Measurements from ENCODE around the gene MRPS27. TPM values are rescaled to one million over a fixed set of nuclear protein-coding genes. Genes with fewer than 3 reads are reported as not detected.
A peak's percentile ranks its signal among the peaks of the same experiment; 100 is the strongest.

MRPS27 gene
- total and polyA plus RNA-seq, 2 of the 4 experiments (the other 2 are of a cell fraction): 46.9 to 90.5 TPM

GRCh38 chr5:72284559-72285423 is 35.2 kb downstream of the MRPS27 start:
- Histone ChIP-seq H3K9me1 (ENCODE audit: insufficient read depth, low read length) (peaks cover 13% of the 10 kb centered on the region), H3K18ac (ENCODE audit: low read depth, low read length) (no peak overlapping the region), H3K79me1 (ENCODE audit: low read depth in 1 of 2, low read length in 2 of 2) (peaks cover 3 to 25% of the 10 kb centered on the region in 2 experiments), H2AK5ac (ENCODE audit: low read depth, low read length) (no peak overlapping the region), H3K4me3 (ENCODE audit: insufficient read depth, low read depth, low read length) (no peak overlapping the region), H3K27me3 (ENCODE audit: control insufficient read depth, insufficient read depth, low read length) (no peaks in the 10 kb centered on the region), H3K9ac (ENCODE audit: low read depth, low read length) (no peak overlapping the region), H3K4me2 (ENCODE audit: low read depth, low read length) (no peak overlapping the region), H4K8ac (ENCODE audit: low read depth in 2 of 2, low read length in 2 of 2) (no peak overlapping the region), H3K27ac (ENCODE audit: insufficient read depth, low read length) (no peak overlapping the region), H2AK9ac (replicated peaks; ENCODE audit: low read depth, low read length, poor library complexity) (no peak overlapping the region), H2AFZ (replicated peaks; ENCODE audit: low read length, poor library complexity) (no peak overlapping the region), H3K14ac (replicated peaks; ENCODE audit: low read depth, low read length) (peak overlapping the region; percentile 61; the same call in 1 of the 2 replicates), H2BK20ac (ENCODE audit: low read depth, low read length) (no peak overlapping the region), H4K91ac (ENCODE audit: insufficient read depth, low read depth, low read length) (no peak overlapping the region), H2BK5ac (ENCODE audit: low read depth, low read length, poor library complexity, severe bottlenecking) (peak overlapping the region; percentile 28), H2BK120ac (ENCODE audit: low read depth, low read length) (peak overlapping the region; percentile 43; the same call in 1 of the 2 replicates), H3K56ac (ENCODE audit: extremely low read depth, insufficient read depth, low read length) (no peak overlapping the region), H3K23ac (ENCODE audit: low read depth, low read length) (no peak overlapping the region), H3K4ac (ENCODE audit: low read depth, low read length) (no peak overlapping the region), H4K20me1 (ENCODE audit: insufficient read depth, low read length) (no peaks in the 10 kb centered on the region), H3K36me3 (ENCODE audit: control insufficient read depth, insufficient read depth, low read length) (peaks cover 4% of the 10 kb centered on the region; the same call in 1 of the 2 replicates), H3K9me3 (ENCODE audit: control insufficient read depth, insufficient read depth, low read length) (no peaks in the 10 kb centered on the region), H4K5ac (ENCODE audit: low read depth, low read length) (no peak overlapping the region), H3K4me1 (ENCODE audit: control insufficient read depth, insufficient read depth, low read length) (peaks cover 7% of the 10 kb centered on the region), H2BK15ac (ENCODE audit: low read depth, low read length) (no peak overlapping the region)
- in situ Hi-C loops (cut with MboI; ENCODE audit: low sequenced_read_pairs) (no loop called here), intact Hi-C loops (cut with micrococcal nuclease) (no loop called here), dilution Hi-C loops (cut with HindIII; ENCODE audit: low sequenced_read_pairs, unreplicated experiment) (no loop called here)
- POLR2A ChIA-PET (ENCODE audit: unreplicated experiment): no interaction called here
- TF ChIP-seq POLR2A (IDR thresholded peaks at IDR 0.05; ENCODE audit: low read depth, low read length) (no peak), MAFK (IDR thresholded peaks at IDR 0.05; ENCODE audit: low read depth, low read length) (no peak), RFX5 (IDR thresholded peaks at IDR 0.05; ENCODE audit: low read depth, low read length) (no peak), CTCF (conservative IDR thresholded peaks at IDR 0.05; ENCODE audit: low read depth, low read length) (no peak), NFE2L2 (IDR thresholded peaks at IDR 0.05; ENCODE audit: low read depth, low read length) (no peak), RAD21 (IDR thresholded peaks at IDR 0.05; ENCODE audit: low read length) (no peak), MXI1 (IDR thresholded peaks at IDR 0.05; ENCODE audit: borderline replicate concordance, low read depth, low read length) (no peak), SMC3 (IDR thresholded peaks at IDR 0.05; ENCODE audit: low read depth, low read length) (no peak), MAZ (IDR thresholded peaks at IDR 0.05; ENCODE audit: borderline replicate concordance, low read depth, low read length) (no peak), BHLHE40 (IDR thresholded peaks at IDR 0.05; ENCODE audit: low read depth, low read length) (no peak), RCOR1 (IDR thresholded peaks at IDR 0.05; ENCODE audit: insufficient replicate concordance, low read length) (no peak), CEBPB (IDR thresholded peaks at IDR 0.05; ENCODE audit: low read depth, low read length) (no peak)
- TF ChIP-seq, protein P1, sequence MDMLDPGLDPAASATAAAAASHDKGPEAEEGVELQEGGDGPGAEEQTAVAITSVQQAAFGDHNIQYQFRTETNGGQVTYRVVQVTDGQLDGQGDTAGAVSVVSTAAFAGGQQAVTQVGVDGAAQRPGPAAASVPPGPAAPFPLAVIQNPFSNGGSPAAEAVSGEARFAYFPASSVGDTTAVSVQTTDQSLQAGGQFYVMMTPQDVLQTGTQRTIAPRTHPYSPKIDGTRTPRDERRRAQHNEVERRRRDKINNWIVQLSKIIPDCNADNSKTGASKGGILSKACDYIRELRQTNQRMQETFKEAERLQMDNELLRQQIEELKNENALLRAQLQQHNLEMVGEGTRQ (IDR thresholded peaks at IDR 0.05; ENCODE audit: low read depth, low read length): no peak
- no CpG with 5 or more reads among the region's 3 CpGs for WGBS, 2 experiments (ENCODE audit: extremely low coverage in 2 of 2, insufficient read length in 1 of 2)
- no peak for DNase-seq
- BruUV-seq (replicated peaks): no TSS peak
- CTCF ChIA-PET: interaction anchor here (1.0 kb wide), 1 partner anchor 14 kb away, joined by 3 read pairs; no protein-coding TSS in a partner anchor
- no peak for ATAC-seq (ENCODE audit: low read depth)
